Activated CD4-positive, CD25-positive, alpha-beta regulatory T cell treated with anti-CD3 and anti-CD28 coated beads, Interleukin-2, amount 50 U/mL, for 72 hours (primary cell): Measurements from ENCODE around the gene CRYGS.
"Not testable (repeated sequence)": the region's sequence is repeated elsewhere in the genome, so short reads cannot be mapped to it uniquely, and the experiment has no call there.

ENCODE experiments used
- DNase-seq: peaks from one replicate; pipeline ENCODE4 v3.0.0; 2021

CRYGS gene

GRCh38 chr3:186551387-186551786 is 7.2 kb upstream of the CRYGS start:
- DNase-seq = no peak

GRCh38 chr3:186549497-186549896 is 5.3 kb upstream of the CRYGS start:
- DNase-seq = no peak

- no peak for DNase-seq
Measured at GRCh38 chr3:186540835-186541226, 3.3 kb downstream of the CRYGS start.

- DNase-seq = peak; percentile 73
Measured at GRCh38 chr3:186540221-186540834, 3.9 kb downstream of the CRYGS start.

GRCh38 chr3:186538779-186539178 is 5.4 kb downstream of the CRYGS start:
- no peak for DNase-seq

- no peak for DNase-seq
Measured at GRCh38 chr3:186536883-186537844, 7.0 kb downstream of the CRYGS start.

- no peak for DNase-seq
Measured at GRCh38 chr3:186534113-186534669, 10.0 kb downstream of the CRYGS start.

- no peak for DNase-seq
Measured at GRCh38 chr3:186532598-186533072, 11.5 kb downstream of the CRYGS start.

- not testable (repeated sequence) for DNase-seq
Measured at GRCh38 chr3:186531694-186532093, 12.5 kb downstream of the CRYGS start.

GRCh38 chr3:186530415-186530814 is 13.8 kb downstream of the CRYGS start:
- no peak for DNase-seq

- no peak for DNase-seq
Measured at GRCh38 chr3:186529201-186529999, 14.8 kb downstream of the CRYGS start.

- no peak for DNase-seq
Measured at GRCh38 chr3:186526256-186526606, 17.9 kb downstream of the CRYGS start.

GRCh38 chr3:186525369-186526255 is 18.6 kb downstream of the CRYGS start:
- no peak for DNase-seq

- DNase-seq = no peak
Measured at GRCh38 chr3:186524616-186525015, 19.6 kb downstream of the CRYGS start.

GRCh38 chr3:186523434-186523833 is 20.7 kb downstream of the CRYGS start:
- DNase-seq = no peak

- no peak for DNase-seq
Measured at GRCh38 chr3:186523022-186523421, 21.2 kb downstream of the CRYGS start.

- DNase-seq = no peak
Measured at GRCh38 chr3:186520957-186521842, 23.0 kb downstream of the CRYGS start.

GRCh38 chr3:186520431-186520830 is 23.7 kb downstream of the CRYGS start:
- DNase-seq = no peak

- peak; percentile 43 for DNase-seq
Measured at GRCh38 chr3:186519021-186519658, 25.0 kb downstream of the CRYGS start.

GRCh38 chr3:186517218-186517617 is 27.0 kb downstream of the CRYGS start:
- no peak for DNase-seq
